HCT116 (cell line): ENCODE measurements around the gene LAP3. TPM values are rescaled to one million over a fixed set of nuclear protein-coding genes. Genes with fewer than 3 reads are reported as not detected.

ENCODE experiments used
- ATAC-seq: fragments of 200-7000 bp; cut with Tn5 transposase; 2 replicates; pipeline ENCODE4 v1.9.1; 2020; ENCODE audit warnings: mild to moderate bottlenecking, moderate library complexity
- BruUV-seq: library from RNA; stranded (reverse); fragments of 400-500 nt; replicated peaks from 2 replicates; lab custom pipeline; 2021; lab: Mats Ljungman, UMichigan
- CTCF ChIA-PET: fragments of 300-600 bp; sonication (Branson Sonifier 250); formaldehyde crosslinking; loops from one replicate; lab custom pipeline; 2021; ENCODE audit warnings: antibody characterized with exemption; lab: Charles Lee
- POLR2A ChIA-PET: fragments of 300-600, 350-600 bp; sonication (Branson Sonifier 250); formaldehyde crosslinking; loops from one replicate; lab custom pipeline; 2021; ENCODE audit warnings: antibody characterized with exemption; lab: Charles Lee
- RAD21 ChIA-PET, 2 experiments: fragments of 300-600 bp; sonication (Branson Sonifier 250); formaldehyde crosslinking; loops; one replicate each; lab custom pipeline; 2023; ENCODE audit warnings: low total read pairs in 2 of 2; ENCODE audit not compliant: uncharacterized antibody in 2 of 2, unreplicated experiment in 2 of 2, low non-redundant PET in 1 of 2; lab: Charles Lee
- DNase-seq: peaks from one replicate; pipeline ENCODE4 v3.0.0-alpha.2; 2010; ENCODE audit warnings: low read depth, low spot score
- H2AFZ ChIP-seq: fragments of 200-600 bp; shearing (Covaris generic), sonication (generic); 2 replicates; pipeline ENCODE4 v1.6.1; 2017; ENCODE audit warnings: low read depth, mixed run types, mixed read lengths, antibody characterized with exemption, low read length; ENCODE audit not compliant: poor library complexity, severe bottlenecking
- H3K27ac ChIP-seq: 2 replicates; pipeline ENCODE4 v1.5.1; 2012; ENCODE audit warnings: low read depth, low read length
- H3K27me3 ChIP-seq: fragments of 200-600 bp; sonication (generic); 2 replicates; pipeline ENCODE4 v1.6.1; 2016; ENCODE audit warnings: mixed run types, low read length, mixed read lengths; ENCODE audit not compliant: insufficient read depth
- H3K36me3 ChIP-seq, 2 experiments: fragments of 200-500 bp in 1 of 2; fragments of 200-600 bp in 1 of 2; sonication (Bioruptor generic) in 1 of 2; sonication (generic) in 1 of 2; 2 replicates each; pipeline versions ENCODE4 v1.5.1 to v1.6.1; 2014 to 2016; ENCODE audit warnings: low read length in 2 of 2, inconsistent platforms in 1 of 2, mixed read lengths in 1 of 2, mixed run types in 1 of 2; ENCODE audit not compliant: insufficient read depth in 2 of 2, control insufficient read depth in 1 of 2
- H3K4me1 ChIP-seq, 2 experiments: fragments of 200-600 bp in 1 of 2; sonication (generic) in 1 of 2; 2 replicates each; pipeline versions ENCODE4 v1.5.1 to v1.6.1; 2012 to 2017; ENCODE audit warnings: low read length in 2 of 2, inconsistent platforms in 1 of 2, mild to moderate bottlenecking in 1 of 2, mixed read lengths in 1 of 2, mixed run types in 1 of 2, moderate library complexity in 1 of 2; ENCODE audit not compliant: insufficient read depth in 2 of 2, control insufficient read depth in 1 of 2
- H3K4me2 ChIP-seq: fragments of 200-600 bp; sonication (generic); 2 replicates; pipeline ENCODE4 v1.6.1; 2017; ENCODE audit warnings: mixed run types, low read length, mixed read lengths
- H3K4me3 ChIP-seq, 2 experiments: fragments of 200-600 bp in 1 of 2; sonication (generic) in 1 of 2; replicated peaks in 1 of 2; 2 replicates each; pipeline ENCODE4 v1.5.1; 2011 to 2016; ENCODE audit warnings: low read length in 2 of 2, control low read depth in 1 of 2, low read depth in 1 of 2, mild to moderate bottlenecking in 1 of 2, mixed read lengths in 1 of 2, mixed run types in 1 of 2
- H3K79me2 ChIP-seq: fragments of 200-600 bp; sonication (generic); 2 replicates; pipeline ENCODE4 v1.6.1; 2017; ENCODE audit warnings: mild to moderate bottlenecking, mixed run types, low read length, moderate library complexity, mixed read lengths; ENCODE audit not compliant: insufficient read depth
- H3K9ac ChIP-seq: fragments of 200-600 bp; sonication (generic); 2 replicates; pipeline ENCODE4 v1.6.1; 2016; ENCODE audit warnings: low read length, mixed read lengths
- H3K9me2 ChIP-seq: fragments of 200-600 bp; sonication (generic), shearing (Covaris generic); 2 replicates; pipeline ENCODE4 v1.6.1; 2017; ENCODE audit warnings: mixed run types, mild to moderate bottlenecking, moderate library complexity; ENCODE audit not compliant: insufficient read depth
- H3K9me3 ChIP-seq, 2 experiments: fragments of 200-500 bp in 1 of 2; fragments of 200-600 bp in 1 of 2; sonication (Bioruptor generic) in 1 of 2; sonication (generic) in 1 of 2; 2 replicates each; pipeline ENCODE4 v1.6.1; 2014 to 2017; ENCODE audit warnings: low read length in 2 of 2, mixed read lengths in 2 of 2, inconsistent platforms in 1 of 2, low read depth in 1 of 2, mild to moderate bottlenecking in 1 of 2, mixed run types in 1 of 2, moderate library complexity in 1 of 2; ENCODE audit not compliant: control insufficient read depth in 1 of 2, insufficient read depth in 1 of 2
- H4K20me1 ChIP-seq: fragments of 200-600 bp; sonication (generic), shearing (Covaris generic); 2 replicates; pipeline ENCODE4 v1.6.1; 2017; ENCODE audit warnings: mixed run types, mild to moderate bottlenecking, moderate library complexity; ENCODE audit not compliant: insufficient read depth
- CBX3 ChIP-seq: IDR thresholded peaks from 2 replicates; pipeline ENCODE4 v1.6.1; 2012; ENCODE audit warnings: low read depth
- ELF1 ChIP-seq: IDR thresholded peaks from 2 replicates; pipeline ENCODE4 v1.6.1; 2012; ENCODE audit warnings: low read depth, borderline replicate concordance
- EZH2 ChIP-seq: fragments of 200-600 bp; sonication (generic); IDR thresholded peaks from 2 replicates; pipeline ENCODE4 v1.6.1; 2017; ENCODE audit warnings: antibody characterized with exemption, mixed run types
- FOSL1 ChIP-seq: IDR thresholded peaks from 2 replicates; pipeline ENCODE4 v1.6.1; 2012; ENCODE audit warnings: low read depth
- JUND ChIP-seq: IDR thresholded peaks from 2 replicates; pipeline ENCODE4 v1.6.1; 2012
- POLR2A ChIP-seq: IDR thresholded peaks from 2 replicates; pipeline ENCODE4 v1.7.0; 2011; ENCODE audit warnings: borderline replicate concordance; ENCODE audit not compliant: insufficient read depth, insufficient read length; ENCODE audit errors: extremely low read depth
- SIN3A ChIP-seq: IDR thresholded peaks from 2 replicates; pipeline ENCODE4 v1.6.1; 2012; ENCODE audit warnings: low read depth
- SP1 ChIP-seq: IDR thresholded peaks from 2 replicates; pipeline ENCODE4 v1.6.1; 2012; ENCODE audit warnings: low read depth
- TCF7L2 ChIP-seq: IDR thresholded peaks from 2 replicates; pipeline ENCODE4 v1.7.0; 2011; ENCODE audit warnings: borderline replicate concordance, inconsistent platforms; ENCODE audit not compliant: insufficient read depth, insufficient read length; ENCODE audit errors: extremely low read depth
- YY1 ChIP-seq: IDR thresholded peaks from 2 replicates; pipeline ENCODE4 v1.6.1; 2011; ENCODE audit warnings: low read length, low read depth, moderate library complexity, mild to moderate bottlenecking; ENCODE audit not compliant: insufficient replicate concordance; ENCODE audit errors: extremely low read depth
- ZFX ChIP-seq: fragments of 450-650 bp; IDR thresholded peaks from 2 replicates; pipeline ENCODE4 v1.6.1; 2017
- ZNF274 ChIP-seq: fragments of 200-500 bp; sonication (Bioruptor generic); IDR thresholded peaks from 2 replicates; pipeline ENCODE4 v1.6.1; 2014; ENCODE audit warnings: mild to moderate bottlenecking, low read depth, low read length, inconsistent platforms
- intact Hi-C: fragments of 100-400 bp; cut with micrococcal nuclease; formaldehyde crosslinking; loops from 2 replicates; pipeline ENCODE4 v1.10.0; 2022
- total RNA-seq: library from RNA; stranded (reverse); gene quantifications from one replicate; pipeline ENCODE4 v1.2.1, GENCODE V29; 2021; ENCODE audit not compliant: unreplicated experiment
- TF ChIP-seq, protein P1 (sequence below), 3 experiments: fragments of 200-600 bp in 1 of 3; sonication (generic) in 1 of 3; IDR thresholded peaks in 2 of 3; conservative IDR thresholded peaks in 1 of 3; 2 replicates each; pipeline ENCODE4 v1.5.1; 2012 to 2017; ENCODE audit warnings: low read depth in 2 of 3, low read length in 2 of 3, antibody characterized with exemption in 1 of 3, borderline replicate concordance in 1 of 3, control low read depth in 1 of 3, mild to moderate bottlenecking in 1 of 3, mixed read lengths in 1 of 3, mixed run types in 1 of 3, moderate library complexity in 1 of 3; ENCODE audit not compliant: insufficient read depth in 1 of 3
- TF ChIP-seq, protein P2 (sequence below): IDR thresholded peaks from 2 replicates; pipeline ENCODE4 v1.6.1; 2012
- TF ChIP-seq, protein P3 (sequence below): IDR thresholded peaks from 2 replicates; pipeline ENCODE4 v1.6.1; 2012
- TF ChIP-seq, protein P4 (sequence below): IDR thresholded peaks from 2 replicates; pipeline ENCODE4 v1.6.1; 2012; ENCODE audit warnings: low read depth
- TF ChIP-seq, protein P5 (sequence below): IDR thresholded peaks from 2 replicates; pipeline ENCODE4 v1.6.1; 2011; ENCODE audit warnings: mild to moderate bottlenecking, low read length, moderate library complexity; ENCODE audit not compliant: insufficient replicate concordance; ENCODE audit errors: extremely low read depth

LAP3 gene
- total RNA-seq, 1 experiment from 2014 or later: 59.9 TPM

DNA sequence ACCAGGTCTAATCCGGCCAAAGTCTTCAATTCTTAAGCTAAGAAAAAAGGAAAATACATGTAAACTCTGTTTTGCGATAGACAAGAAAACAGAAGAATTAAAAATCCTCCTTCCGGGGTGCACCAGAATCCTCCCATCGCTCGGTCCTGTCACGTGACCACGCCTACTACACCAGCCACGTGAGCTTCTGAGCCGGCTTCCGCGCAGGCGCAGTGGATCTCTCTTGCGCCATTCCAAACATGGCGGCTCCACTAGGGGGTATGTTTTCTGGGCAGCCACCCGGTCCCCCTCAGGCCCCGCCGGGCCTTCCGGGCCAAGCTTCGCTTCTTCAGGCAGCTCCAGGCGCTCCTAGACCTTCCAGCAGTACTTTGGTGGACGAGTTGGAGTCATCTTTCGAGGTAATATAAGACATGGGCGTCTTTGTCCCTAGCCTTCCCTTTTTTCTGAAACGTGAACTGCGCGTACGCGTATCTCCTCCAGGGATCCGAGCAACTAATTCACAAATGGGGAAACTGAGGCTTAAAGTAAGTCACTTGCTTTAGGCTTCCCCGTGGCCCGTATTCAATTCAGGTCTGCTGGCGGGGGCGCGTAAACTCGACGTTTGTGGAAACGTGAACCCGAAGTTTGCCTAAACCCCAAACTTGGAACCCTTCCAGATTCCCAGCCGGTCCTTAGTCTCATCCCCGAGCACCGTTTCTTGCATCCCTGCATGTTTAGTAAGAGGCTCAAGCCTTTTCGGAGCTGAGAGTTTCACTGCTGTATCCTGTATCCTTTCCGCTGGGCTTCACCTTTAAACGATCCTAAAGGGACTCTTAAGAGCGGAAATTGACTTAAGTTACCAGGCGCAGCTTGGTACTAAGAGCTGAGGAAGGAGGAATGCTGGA lies 37.7 kb downstream of the LAP3 start, which contains the start of gene MED28:
Gene MED28, plus strand, starts transcription at position 226 of the 884 bp plus-strand sequence. Its CDS starts 14 bp downstream, at position 240.
- H3K4me3 ChIP-seq: peak within 1 kb of the TSS; percentile 89 to 91
- peaks cover 10 to 11% of the 10 kb centered on the region in 2 experiments; a peak in 3 of 4 replicates for H3K36me3 ChIP-seq
- intact Hi-C loops: loop anchor here (2.0 kb wide), 1 partner anchor 38 kb away; the partner anchor contains the start of gene LAP3
- ChIA-PET RAD21 (no interaction called here), POLR2A (interaction anchor here (0.6 kb wide), 1 partner anchor 30 kb away, joined by 4 read pairs; no protein-coding TSS in a partner anchor), CTCF (no interaction called here)
- H3K4me1 ChIP-seq: peaks cover 5 to 12% of the 10 kb centered on the region in 2 experiments; a peak in 3 of 4 replicates
- peak within 1 kb of the TSS; percentile 95 for H2AFZ ChIP-seq
- H3K27ac ChIP-seq: peak within 1 kb of the TSS; percentile 48
- peak within 1 kb of the TSS; percentile 81 for H3K9ac ChIP-seq
- DNase-seq: peak; percentile 87
- H3K27me3 ChIP-seq: no peaks in the 10 kb centered on the region
- H4K20me1 ChIP-seq: no peaks in the 10 kb centered on the region
- no peaks in the 10 kb centered on the region for H3K9me3 ChIP-seq
- BruUV-seq: TSS peak; percentile 86
- peaks cover 53% of the 10 kb centered on the region for H3K79me2 ChIP-seq
- peak within 1 kb of the TSS; percentile 89 for H3K4me2 ChIP-seq
- no peaks in the 10 kb centered on the region for H3K9me2 ChIP-seq
- peak; percentile 87 for ATAC-seq
- TF ChIP-seq SIN3A: peak; percentile 73; the same call in 1 of the 2 replicates
- TF ChIP-seq, protein P1, sequence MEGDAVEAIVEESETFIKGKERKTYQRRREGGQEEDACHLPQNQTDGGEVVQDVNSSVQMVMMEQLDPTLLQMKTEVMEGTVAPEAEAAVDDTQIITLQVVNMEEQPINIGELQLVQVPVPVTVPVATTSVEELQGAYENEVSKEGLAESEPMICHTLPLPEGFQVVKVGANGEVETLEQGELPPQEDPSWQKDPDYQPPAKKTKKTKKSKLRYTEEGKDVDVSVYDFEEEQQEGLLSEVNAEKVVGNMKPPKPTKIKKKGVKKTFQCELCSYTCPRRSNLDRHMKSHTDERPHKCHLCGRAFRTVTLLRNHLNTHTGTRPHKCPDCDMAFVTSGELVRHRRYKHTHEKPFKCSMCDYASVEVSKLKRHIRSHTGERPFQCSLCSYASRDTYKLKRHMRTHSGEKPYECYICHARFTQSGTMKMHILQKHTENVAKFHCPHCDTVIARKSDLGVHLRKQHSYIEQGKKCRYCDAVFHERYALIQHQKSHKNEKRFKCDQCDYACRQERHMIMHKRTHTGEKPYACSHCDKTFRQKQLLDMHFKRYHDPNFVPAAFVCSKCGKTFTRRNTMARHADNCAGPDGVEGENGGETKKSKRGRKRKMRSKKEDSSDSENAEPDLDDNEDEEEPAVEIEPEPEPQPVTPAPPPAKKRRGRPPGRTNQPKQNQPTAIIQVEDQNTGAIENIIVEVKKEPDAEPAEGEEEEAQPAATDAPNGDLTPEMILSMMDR (IDR thresholded peaks at IDR 0.05 in 2 of 3, conservative IDR thresholded peaks at IDR 0.05 in 1 of 3; ENCODE audit: borderline replicate concordance in 1 of 3, insufficient read depth in 1 of 3, low read depth in 2 of 3, low read length in 2 of 3): no peak
- TF ChIP-seq, protein P2, sequence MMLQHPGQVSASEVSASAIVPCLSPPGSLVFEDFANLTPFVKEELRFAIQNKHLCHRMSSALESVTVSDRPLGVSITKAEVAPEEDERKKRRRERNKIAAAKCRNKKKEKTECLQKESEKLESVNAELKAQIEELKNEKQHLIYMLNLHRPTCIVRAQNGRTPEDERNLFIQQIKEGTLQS: no peak
- no peak for TF ChIP-seq ZNF274
- TF ChIP-seq JUND: peak; percentile 22; the same call in 1 of the 2 replicates
- TF ChIP-seq, protein P3, sequence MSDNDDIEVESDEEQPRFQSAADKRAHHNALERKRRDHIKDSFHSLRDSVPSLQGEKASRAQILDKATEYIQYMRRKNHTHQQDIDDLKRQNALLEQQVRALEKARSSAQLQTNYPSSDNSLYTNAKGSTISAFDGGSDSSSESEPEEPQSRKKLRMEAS: peak; percentile 76
- no peak for TF ChIP-seq FOSL1
- no peak for TF ChIP-seq EZH2
- 0 out of 2 replicates have a peak, but pooled peaks have one; percentile 21 for TF ChIP-seq SP1
- TF ChIP-seq YY1: peak; percentile 97
- TF ChIP-seq, protein P4, sequence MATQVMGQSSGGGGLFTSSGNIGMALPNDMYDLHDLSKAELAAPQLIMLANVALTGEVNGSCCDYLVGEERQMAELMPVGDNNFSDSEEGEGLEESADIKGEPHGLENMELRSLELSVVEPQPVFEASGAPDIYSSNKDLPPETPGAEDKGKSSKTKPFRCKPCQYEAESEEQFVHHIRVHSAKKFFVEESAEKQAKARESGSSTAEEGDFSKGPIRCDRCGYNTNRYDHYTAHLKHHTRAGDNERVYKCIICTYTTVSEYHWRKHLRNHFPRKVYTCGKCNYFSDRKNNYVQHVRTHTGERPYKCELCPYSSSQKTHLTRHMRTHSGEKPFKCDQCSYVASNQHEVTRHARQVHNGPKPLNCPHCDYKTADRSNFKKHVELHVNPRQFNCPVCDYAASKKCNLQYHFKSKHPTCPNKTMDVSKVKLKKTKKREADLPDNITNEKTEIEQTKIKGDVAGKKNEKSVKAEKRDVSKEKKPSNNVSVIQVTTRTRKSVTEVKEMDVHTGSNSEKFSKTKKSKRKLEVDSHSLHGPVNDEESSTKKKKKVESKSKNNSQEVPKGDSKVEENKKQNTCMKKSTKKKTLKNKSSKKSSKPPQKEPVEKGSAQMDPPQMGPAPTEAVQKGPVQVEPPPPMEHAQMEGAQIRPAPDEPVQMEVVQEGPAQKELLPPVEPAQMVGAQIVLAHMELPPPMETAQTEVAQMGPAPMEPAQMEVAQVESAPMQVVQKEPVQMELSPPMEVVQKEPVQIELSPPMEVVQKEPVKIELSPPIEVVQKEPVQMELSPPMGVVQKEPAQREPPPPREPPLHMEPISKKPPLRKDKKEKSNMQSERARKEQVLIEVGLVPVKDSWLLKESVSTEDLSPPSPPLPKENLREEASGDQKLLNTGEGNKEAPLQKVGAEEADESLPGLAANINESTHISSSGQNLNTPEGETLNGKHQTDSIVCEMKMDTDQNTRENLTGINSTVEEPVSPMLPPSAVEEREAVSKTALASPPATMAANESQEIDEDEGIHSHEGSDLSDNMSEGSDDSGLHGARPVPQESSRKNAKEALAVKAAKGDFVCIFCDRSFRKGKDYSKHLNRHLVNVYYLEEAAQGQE: no peak
- TF ChIP-seq CBX3: no peak
- TF ChIP-seq, protein P5, sequence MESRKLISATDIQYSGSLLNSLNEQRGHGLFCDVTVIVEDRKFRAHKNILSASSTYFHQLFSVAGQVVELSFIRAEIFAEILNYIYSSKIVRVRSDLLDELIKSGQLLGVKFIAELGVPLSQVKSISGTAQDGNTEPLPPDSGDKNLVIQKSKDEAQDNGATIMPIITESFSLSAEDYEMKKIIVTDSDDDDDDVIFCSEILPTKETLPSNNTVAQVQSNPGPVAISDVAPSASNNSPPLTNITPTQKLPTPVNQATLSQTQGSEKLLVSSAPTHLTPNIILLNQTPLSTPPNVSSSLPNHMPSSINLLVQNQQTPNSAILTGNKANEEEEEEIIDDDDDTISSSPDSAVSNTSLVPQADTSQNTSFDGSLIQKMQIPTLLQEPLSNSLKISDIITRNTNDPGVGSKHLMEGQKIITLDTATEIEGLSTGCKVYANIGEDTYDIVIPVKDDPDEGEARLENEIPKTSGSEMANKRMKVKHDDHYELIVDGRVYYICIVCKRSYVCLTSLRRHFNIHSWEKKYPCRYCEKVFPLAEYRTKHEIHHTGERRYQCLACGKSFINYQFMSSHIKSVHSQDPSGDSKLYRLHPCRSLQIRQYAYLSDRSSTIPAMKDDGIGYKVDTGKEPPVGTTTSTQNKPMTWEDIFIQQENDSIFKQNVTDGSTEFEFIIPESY: peak; percentile 35
- peak; percentile 92 for TF ChIP-seq POLR2A
- peak; percentile 49; the same call in 1 of the 2 replicates for TF ChIP-seq ZFX
- no peak for TF ChIP-seq TCF7L2
- TF ChIP-seq ELF1: peak; percentile 76
